ENCODE results near the gene BRMS1.

The BRMS1 gene

DNA sequence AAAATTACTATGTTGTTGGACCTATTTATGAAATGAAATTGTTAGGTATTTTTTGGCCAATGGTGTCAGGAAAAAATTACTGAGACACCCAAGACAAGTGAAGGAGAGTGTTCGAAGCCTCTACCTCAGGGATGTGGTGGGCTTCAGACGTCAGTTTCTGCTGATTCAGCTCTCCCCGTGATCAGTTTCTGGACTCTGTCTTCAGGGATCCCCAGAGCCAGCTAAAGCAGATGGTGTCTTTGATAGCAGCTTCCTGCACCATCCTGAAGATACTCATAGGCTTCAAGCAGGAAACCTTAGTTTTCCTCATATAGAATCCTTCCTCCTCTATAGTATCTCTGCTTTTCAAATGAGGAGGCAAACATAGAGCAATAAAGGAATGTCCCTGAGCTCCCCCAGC, 35.4 kb downstream of the BRMS1 start:
- no peak for DNase-seq (ENCODE audit: low read depth in 2 of 2)

DNA sequence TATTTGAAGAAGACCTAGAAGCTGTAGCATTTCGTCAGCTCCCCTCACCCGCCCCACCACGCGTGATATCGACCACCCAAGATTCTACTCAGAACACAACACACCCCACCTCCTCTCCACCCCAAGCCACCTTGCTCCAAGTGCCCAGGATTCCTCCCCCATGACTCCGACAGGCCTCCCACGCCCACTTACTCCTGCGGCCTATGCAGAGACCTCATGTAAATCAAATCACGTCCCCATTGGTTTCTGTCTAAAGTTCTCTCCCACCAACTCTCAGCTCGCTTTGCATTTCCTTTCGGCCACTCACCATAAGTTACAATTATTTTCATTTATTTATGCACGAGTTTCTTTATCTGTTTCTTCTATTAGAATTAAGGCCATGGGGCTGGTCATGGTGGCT, 42.2 kb downstream of the BRMS1 start:
- no peak for DNase-seq (ENCODE audit: low read depth in 2 of 2)

DNA sequence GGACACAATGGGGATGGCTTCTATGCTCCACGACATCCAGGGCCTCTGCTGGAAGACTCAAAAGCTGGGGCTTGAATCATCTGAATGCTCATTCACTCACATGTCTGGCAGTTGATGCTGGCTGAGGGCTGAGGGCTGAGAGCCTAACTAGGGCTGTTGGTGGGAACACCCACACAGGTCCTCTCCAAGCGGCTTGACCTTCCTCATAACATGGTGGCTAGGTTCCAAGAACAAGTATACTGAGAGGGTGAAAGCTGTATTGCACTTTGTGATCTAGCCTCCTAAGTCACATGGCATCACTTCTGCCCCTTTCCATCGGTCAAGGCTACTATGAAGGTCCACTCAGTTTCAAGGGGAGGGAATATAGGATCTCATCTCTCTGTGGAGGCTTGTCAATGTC, 45.7 kb downstream of the BRMS1 start:
- DNase-seq (ENCODE audit: low read depth in 2 of 2) = no peak

DNA sequence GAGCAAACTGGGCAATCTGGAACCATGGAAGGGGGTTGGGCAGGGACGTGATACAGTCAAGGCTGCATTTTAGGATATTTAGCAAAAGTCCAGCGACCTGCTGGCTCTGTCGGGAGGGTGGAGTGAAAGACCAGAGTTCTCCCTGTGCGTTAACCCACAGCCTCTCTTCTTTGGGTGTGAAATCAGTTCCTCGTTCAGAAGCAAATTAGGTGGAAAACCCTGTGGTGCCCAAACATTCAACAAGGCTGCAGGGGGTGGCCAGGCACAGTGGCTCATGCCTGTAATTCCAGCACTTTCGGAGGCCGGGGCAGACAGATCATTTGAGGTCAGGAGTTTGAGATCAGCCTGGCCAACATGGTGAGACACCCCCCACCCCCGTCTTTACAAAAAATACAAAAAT, 47.3 kb downstream of the BRMS1 start:
- no peak for DNase-seq (ENCODE audit: low read depth in 2 of 2)

DNA sequence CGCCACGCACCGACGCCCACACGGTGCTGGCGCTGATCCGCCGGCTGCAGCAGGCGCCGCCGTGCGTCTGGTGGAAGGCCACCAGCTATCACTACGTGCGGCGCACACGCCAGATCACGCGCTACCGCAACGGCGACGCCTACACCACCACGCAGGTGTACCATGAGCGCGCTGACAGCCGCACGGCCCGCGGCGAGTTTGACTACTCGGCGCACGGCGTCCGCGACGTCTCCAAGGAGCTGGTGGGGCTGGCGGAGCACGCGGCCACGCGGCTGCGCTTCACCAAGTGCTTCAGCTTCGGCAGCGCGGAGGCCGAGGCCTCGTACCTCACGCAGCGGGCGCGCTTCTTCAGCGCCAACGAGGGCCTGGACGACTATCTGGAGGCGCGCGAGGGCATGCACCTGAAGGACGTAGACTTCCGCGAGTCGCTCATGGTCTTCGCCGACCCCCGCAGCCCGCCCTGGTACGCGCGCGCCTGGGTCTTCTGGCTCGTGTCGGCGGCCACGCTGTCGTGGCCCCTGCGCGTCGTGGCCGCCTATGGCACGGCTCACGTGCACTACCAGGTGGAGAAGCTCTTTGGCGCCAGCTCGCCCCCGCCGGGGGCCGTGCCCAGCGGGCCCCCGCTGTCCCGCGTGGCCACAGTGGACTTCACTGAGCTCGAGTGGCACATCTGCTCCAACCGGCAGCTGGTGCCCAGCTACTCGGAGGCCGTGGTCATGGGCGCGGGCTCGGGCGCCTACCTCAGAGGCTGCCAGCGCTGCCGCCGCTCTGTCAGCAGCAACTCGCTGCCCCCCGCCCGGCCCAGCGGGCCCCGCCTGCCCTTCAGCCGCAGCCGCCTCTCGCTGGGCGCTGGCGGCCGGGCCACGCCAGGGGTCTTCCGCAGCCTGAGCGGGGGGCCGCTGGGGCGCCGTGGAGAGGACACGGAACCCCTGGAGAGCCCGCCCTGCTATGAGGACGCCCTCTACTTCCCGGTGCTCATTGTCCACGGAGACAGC, 50.0 kb downstream of the BRMS1 start:
- no peak for DNase-seq (ENCODE audit: low read depth in 2 of 2)

DNA sequence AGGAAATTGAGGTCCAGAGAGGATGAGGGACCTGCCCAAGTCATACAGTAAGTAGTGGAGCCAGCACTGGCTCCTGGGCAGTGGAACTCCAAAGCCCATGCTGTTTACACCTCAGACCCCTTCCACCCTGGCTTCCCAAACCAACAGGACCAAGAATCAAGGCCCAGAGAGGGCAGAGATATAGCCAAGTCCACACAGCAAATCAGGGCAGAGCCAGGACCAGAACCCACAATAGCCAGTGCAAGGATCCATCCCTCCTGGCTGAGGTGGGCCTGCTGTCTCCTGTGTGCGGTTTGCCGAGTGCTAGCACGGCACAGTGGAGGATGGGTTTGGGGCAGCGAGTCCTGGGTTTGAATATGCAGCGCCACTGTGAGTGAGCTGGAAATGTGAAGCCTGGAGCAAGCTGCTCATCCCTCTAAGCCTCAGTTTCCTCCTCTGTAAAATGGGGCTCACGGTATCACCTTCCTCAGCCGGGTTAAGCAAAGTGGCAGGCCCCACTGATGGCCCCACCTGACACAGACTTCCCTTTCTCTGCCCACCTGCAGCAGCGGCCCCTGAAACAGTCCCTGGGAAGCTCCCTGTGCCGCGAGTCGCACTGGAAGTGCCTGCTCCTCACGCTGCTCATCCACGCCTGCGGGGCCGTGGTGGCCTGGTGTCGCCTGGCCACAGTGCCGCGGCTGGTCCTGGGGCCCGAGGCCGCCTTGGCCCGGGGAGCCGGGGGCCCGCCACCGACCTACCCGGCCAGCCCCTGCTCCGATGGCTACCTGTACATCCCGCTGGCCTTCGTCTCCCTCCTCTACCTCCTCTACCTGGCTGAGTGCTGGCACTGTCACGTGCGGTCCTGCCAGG, 50.9 kb downstream of the BRMS1 start:
- no peak for DNase-seq (ENCODE audit: low read depth in 2 of 2)

DNA sequence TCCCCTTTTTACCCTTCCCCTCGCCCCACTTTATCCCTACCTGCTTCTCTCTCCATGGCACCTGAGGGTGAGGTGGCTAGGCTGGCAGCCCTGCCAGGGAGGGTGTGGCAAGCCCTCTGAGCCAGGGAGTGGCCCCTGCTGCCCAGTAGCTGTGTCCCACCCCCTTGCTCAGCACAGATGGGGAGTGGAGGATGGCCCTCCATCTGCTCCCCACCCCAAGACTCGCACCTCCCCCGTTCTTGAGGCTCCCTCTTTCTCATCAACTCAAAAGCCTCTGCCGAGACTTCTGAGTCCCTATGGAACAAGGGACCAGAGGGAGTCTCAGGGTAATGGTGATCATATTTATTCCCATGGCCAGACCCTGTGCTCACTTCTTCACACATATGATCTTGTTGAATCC, 51.6 kb downstream of the BRMS1 start:
- no peak for DNase-seq (ENCODE audit: low read depth in 2 of 2)

DNA sequence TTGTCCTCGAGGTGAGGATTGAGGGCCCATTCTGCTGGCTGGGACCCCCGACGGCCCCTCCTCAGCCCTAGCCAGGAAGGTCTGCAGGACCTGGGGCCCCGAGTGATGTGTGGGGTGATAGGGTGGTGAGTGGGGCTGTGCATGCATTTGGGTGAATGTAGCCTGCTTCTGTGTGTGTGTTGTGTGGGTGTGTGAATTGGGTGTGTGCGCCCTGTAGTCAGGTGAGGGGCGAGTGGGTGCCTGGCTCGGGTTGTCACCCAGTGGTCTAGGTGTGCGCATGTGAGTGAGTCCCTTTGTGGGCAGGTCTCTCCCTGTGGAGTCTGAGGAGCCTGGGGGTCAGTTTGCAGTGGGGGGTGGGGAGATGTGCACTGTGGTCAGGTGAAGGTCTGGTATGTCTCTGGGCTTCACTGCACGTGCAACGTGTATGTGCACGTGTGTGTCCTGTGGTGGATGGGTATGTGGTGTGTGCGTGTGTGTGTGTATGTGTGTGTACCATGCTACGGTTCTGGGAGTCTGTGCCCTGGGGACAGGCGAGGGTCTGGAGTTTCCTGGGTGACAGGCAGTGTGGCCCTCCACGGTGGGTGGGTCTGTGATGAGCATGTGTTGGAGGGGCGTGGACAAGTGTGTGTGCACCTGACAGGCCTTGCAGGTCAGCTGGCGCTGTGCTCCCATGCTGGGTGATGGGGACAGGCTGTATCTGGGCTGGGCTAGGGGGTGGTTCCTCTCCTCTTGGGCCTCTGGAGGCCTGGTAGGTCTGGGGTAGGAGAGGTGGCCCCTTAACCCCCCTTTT, 52.2 kb downstream of the BRMS1 start:
- DNase-seq (ENCODE audit: low read depth in 2 of 2) = no peak

DNA sequence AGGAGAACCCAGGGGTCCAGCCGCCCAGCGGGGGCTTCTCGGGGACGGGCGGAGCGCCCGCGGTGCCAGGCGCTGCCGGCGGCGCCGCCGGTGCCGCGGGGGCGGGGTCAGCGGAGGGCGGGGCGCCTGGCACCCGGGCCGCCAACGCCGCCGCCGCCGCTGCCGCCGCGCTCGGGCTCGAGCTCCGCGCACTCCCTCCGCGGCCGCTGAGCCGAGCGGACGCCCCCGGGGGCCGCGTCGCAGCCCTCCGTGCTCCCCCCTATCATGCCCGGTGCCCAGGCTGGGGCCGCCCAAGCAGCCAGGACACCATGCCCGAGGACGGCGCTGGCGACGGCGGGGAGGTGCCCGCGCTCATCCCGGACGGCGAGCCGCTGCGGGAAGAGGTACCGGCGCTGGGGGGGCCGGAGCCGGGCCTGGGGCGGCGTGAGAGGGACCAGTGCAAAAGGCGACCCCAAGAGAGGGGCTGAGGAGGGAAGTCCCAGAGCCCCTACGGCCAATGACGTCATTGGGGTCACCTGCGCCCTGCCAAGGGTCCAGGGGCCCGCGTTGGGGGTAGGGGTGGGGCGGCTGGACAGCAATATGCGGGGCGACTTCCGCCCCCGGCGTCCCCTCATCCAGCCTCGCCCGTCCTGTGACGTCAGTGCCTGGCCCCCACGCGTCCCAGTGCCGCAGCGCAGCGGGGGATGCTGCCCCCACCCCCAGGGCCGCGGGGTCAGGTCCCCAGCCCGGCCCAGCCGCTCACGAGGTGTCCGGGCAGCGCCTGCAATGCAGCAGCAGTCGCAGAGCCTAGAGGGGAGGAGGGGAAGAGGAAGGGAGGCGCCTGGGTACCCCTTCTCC, 53.0 kb downstream of the BRMS1 start, which contains the start of gene TMEM151A:
Gene TMEM151A, plus strand, starts transcription at position 189 of the 837 bp plus-strand sequence. Its CDS starts 120 bp downstream, at position 309.
- DNase-seq (ENCODE audit: low read depth in 2 of 2) = no peak

DNA sequence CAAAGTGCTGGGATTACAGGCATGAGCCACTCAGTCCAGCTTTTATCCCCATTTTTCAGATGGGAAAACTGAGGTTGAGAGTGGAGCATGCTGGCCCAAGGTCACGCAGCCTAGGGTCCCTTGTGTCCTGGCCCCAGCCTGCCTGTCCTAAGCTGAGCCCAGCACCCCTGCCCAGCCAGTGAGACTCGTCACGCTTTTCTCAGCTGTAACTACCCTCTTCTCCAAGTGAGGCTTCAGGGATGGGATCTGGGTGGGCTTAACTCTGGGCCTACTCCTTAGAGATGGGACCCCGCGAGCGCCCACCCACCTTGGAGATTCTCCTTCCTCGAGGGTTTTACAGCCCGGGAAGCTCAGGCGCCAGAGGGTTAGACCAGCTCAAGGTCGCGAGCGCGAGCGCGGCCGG, 53.6 kb downstream of the BRMS1 start:
- no peak for DNase-seq (ENCODE audit: low read depth in 2 of 2)

DNA sequence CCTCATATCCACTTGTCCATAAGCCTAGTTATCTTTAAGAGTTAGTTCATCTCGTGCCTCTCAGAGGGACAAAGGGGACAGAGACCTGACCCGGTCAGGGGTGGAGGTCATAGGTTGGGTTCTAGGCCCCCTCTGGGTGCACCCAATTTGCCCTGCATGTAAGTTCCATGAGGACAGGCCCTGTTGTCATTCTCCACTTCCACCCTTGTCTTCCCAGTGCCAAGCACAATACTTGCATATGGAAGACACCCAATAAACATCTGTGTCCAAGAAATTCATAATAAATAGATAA, 54.6 kb downstream of the BRMS1 start:
- DNase-seq (ENCODE audit: low read depth in 2 of 2) = no peak

DNA sequence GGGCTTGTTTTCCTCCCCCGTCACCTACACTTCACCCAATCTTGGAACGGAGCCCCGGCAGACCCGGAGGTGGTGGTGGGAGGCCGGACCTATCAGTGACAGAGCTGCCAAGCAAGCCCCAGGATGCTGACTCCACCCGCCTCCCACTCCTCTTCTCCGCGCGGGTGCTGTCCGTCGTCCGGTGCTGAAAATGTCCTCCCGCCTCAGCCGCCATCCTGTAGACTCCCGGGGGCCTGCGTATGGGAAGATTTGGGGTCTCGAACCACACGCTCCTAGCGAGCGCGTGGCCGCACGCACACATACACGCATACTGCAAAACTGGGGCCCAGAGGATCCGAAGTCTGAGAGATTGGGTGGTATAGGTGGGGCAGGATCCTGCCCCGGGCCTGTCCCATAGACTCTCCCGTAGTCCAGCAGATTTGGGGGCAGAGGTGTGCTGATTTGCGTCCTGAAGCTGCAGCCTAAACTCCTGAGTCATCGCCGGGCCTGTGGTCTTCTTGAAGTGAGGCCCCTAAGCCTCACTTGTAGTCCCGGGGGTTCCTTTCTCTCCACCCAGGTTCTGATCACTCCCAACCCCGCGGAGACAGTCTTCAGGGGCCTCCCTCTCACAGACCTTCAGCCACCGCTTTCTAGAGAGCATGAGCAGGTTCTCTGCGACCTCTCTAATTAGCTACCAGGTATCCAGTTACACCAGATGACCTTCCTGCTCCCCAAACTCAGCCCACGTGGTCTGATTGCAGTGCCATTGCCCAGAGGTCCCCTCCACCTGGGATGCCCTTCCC, 55.2 kb downstream of the BRMS1 start:
- peak; percentile 61 to 75 for DNase-seq (ENCODE audit: low read depth in 2 of 2)

DNA sequence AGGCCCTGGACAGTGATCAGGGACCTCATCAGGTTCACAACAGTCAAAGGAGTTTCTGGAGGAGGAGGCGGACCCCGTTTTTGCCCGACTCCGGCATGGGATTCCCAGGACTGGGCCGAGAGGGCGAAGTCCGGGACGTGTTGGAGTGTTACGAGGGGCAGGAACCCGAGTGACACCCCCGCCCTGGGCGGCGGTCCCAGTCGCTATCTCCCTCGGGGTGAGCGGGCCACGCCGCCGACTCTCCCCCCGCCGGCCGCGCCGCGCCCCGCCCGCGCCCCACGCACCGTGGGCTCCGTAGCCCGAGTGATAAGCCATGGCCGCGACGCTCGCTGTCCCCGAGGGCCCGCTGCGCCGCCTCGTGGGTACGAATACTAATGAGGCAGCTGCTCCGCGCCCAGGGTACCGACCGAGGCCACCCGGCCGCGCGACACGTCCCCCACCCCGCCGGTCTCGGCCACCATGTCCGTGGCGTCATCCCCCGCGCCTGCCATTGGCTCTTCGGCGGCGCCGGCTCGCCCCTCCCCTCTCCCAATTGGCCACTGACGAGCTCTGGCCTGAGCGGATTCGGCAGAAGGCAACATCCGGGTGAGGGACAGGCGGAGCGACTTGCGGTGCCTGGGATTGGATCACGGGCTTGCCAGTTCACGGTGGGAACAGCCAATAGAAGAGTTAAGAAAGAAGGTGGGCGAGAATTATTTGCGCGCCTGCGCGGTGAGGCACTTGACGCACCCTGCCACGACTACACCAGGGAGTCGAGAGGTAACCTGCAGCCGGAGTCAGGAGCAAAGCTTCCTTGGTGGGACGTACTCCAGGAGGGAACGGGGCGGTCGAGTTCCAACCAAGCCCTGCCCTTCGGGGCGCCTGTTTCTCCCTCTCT, 56.0 kb downstream of the BRMS1 start, which contains the start of gene YIF1A:
Gene YIF1A, minus strand, starts transcription at position 473 of the 877 bp plus-strand sequence. Its CDS starts 158 bp downstream, at position 315.
- peak; percentile 96 for DNase-seq (ENCODE audit: low read depth in 2 of 2)

DNA sequence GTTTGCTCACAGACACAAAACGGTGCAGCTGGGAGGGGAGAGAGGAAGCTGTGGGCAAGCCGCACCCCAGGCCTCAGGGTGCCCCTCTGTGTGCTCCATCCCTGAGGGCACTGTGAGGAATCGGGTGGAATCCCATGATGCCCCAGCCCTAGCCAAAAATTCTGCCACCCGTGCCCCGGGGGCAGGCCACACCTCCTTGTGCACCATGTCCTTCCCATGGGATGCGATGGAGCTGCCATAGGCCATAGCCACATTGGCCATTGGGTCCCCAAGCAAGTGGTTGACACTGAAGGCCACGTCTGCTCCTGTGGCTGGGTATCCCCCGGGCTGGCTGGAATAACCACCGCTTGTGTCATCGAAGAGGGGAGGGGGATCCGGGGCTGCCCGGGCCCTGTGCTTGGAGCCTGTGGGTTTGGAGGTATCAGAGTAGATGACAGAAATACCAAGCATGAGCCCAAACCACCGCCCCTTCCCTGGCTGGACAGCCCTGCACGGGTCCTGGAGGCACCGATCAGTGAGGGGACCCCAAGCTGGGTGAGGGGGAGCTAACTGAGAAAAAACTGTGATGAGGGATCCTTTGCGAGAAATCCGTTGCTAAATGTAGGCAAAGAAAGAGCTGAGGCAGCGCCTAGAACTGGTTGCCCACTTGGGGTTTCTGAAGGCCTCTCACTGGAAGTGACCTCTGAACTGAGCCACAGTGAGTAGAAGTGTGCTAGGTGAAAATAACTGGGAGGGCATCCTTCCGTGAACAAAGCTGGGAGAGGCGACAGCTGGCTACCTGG, 56.8 kb downstream of the BRMS1 start:
- DNase-seq (ENCODE audit: low read depth in 2 of 2) = no peak
